Renal pelvis (tissue), 4 donors: ENCODE data around the gene ABCB7. TPM values are rescaled to one million over a fixed set of nuclear protein-coding genes. Genes with fewer than 3 reads are reported as not detected.
"Not testable (repeated sequence)": the region's sequence is repeated elsewhere in the genome, so short reads cannot be mapped to it uniquely, and the experiment has no call there.

Experiments
- DNase-seq: peaks from one replicate; pipeline ENCODE4 v3.0.0-alpha.2; 2013
- polyA plus RNA-seq, 3 donors: library from polyadenylated mRNA; unstranded; fragments of 120-200 nt; gene quantifications; one replicate each; pipeline ENCODE4 v1.2.1, GENCODE V29; 2013; ENCODE audit not compliant: insufficient read length in 3 of 3

Gene ABCB7
- polyA plus RNA-seq, 3 donors = 25.2 to 33.3 (median 26.7) TPM

- DNase-seq = no peak
These were observed 41.4 kb downstream of the ABCB7 start for GRCh38 chrX:75114638-75115037.

GRCh38 chrX:75113664-75114063 lies 42.4 kb downstream of the ABCB7 start:
- no peak for DNase-seq

- no peak for DNase-seq
These were observed 48.1 kb downstream of the ABCB7 start for GRCh38 chrX:75107863-75108509.

DNA sequence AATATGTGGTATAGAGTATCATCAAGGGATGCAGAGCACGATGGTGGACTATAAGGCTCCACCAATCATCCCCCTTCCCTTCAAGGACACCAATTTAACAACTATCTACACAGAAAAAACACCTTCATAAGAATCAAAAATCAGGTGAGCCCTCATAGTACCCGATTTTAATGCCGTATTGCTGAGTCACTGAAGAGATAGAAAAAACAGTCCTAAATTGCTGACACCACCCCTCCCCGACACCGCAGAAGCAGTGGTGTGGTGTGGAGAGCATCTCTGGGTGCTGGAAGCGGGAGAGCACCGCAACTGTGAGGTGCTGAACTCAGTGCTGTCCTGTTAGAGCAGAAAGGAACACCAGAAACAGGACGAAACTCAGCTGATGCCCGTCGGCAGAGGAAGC lies 49.3 kb downstream of the ABCB7 start:
- no peak for DNase-seq

- no peak for DNase-seq
These were observed 59.8 kb downstream of the ABCB7 start for GRCh38 chrX:75096331-75096730.

DNA sequence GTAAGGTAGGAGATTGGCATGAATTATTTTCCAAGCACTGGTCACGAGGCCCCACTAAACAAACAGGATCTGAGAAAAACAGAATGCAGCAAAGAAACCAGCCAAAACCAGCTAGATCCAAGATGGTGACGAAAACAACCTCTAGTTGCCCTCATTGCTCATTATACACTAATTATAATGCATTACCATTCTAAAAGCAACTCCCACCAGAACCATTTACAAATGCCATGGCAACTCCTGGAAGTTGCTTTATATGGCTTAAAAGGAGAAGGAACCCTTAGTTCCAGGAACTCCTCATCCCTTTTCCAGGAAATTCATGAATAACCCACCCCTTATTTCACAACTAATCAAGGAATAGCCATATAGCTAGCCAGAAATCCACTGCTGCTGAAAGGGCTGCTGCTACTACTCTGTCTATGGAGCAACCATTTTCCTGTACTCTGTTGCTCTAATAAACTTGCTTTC lies 69.3 kb downstream of the ABCB7 start:
- DNase-seq = no peak

GRCh38 chrX:75084757-75085156 lies 71.3 kb downstream of the ABCB7 start:
- DNase-seq = no peak

DNA sequence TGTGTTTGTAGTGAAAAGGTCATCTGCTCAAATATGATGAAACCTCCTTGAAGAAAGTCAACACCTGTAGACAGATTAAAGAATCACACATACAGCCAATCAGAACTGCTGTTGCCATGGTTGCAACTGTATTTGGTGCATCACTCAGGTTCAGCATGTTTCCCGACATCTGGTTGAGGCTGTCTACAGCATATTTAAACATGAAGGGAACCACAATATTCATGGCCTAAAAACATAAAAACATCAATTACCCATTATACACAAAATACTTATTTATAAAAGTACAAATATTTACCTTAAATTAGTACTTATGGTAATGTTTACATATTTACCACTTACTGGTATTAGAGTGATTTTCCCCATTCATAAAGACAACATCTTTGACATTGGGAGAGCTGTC lies 79.7 kb downstream of the ABCB7 start:
- no peak for DNase-seq

DNA sequence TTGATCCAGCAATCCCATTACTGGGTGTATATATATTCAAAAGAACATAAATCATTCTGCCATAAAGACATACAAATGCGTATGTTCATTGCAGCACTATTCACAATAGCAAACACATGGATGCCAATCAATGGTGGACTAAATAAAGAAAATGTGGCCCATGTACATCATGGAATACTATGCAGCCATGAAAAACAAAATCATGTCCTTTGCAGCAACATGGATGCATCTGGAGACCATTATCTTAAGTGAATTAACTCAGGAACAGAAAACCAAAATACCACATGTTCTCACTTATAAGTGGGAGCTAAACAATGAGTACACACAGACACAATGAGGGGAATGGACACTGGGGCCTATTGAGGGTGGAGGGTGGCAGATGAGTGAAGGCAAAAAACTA lies 81.6 kb downstream of the ABCB7 start:
- no peak for DNase-seq

GRCh38 chrX:75071334-75071733 lies 84.7 kb downstream of the ABCB7 start:
- DNase-seq = no peak

DNA sequence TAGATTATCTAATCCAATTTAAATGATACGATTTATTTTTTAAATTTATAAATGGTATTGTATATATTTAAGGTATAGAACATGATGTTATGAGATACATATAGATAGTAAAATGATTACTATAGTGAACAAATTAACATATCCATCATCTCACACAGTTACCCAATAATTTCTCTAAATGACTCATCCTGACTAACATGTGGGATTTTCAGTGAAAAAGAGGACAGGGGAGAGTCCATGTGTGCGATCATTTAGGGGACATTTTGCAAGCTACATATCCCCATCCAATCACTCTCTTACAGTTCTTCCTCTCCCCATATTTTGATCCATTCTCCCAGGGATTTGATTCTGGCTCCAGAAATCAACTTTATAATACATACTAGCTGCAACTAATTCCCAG lies 88.2 kb downstream of the ABCB7 start:
- DNase-seq = no peak

DNA sequence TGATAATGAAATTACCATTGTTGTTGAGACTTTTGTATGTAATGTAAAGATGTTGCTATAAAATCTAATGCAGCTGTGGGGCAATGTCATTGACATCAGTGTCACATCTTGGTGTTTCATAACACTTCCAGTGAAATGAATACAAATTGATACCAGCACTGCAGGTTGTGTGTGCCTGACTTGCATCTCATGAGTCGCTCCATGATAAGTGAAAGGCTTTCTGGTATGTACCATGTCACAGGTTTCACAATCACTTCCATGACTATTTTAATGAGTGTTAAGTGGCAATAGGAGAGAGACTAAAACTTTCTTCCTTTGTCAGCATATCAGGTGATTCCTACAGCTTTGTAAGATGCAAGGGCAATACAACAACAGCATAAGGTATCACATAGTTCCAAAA lies 94.4 kb downstream of the ABCB7 start:
- DNase-seq = no peak

DNA sequence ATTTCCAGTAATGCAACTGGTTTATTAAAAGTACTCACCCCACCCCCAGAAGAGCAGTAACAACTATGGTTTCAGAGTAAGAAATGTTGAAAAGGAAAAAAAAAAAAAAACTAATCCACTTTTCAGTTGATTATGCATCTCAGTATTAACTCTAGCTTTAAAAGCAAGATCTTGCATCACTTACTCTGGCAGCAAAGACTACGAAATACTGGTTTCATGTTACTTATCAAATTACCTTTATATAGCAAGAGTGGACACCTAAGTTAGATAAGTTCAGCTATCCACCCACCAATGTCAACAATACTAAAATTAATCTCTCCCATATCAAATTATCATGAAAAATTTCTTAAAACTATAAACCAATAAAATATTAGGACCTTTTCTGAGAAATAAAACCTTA lies 105.0 kb downstream of the ABCB7 start:
- no peak for DNase-seq

DNA sequence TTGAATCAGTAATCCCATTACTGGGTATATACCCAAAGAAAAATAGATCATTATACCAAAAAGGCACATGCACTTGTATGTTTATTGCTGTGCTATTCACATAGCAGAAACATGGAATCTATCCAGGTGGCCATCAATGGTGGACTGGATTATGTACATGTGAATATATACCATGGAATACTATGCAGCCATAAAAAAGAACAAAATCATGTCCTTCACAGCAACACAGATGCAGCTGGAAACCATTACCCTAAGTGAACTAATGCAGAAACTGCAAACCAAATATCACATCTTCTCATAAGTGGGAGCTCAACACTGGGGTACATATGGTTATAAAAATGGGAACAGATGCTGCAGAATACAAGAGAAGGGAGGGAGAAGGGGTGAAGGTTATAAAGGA lies 110.7 kb downstream of the ABCB7 start:
- no peak for DNase-seq

- not testable (repeated sequence) for DNase-seq
These were observed 111.9 kb downstream of the ABCB7 start for GRCh38 chrX:75044142-75044541.

DNA sequence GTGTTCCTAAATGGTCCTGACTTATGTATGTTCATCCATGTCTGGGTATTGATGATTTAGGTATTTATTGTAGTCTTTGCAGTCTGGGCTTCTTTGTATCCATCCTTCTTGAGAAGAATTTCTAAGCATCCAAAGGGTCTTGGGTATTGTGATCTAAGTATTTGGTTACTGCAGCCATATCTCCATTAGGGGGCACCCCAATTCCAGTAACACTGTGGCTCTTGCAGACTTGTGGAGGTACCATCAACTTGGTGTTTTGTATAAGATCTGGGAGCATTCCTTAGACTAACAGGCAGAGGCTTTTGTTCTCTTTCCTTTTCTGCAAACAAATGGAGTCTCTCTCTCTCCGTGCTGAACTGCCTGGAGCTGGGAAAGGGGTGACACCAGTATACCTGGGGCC lies 117.2 kb downstream of the ABCB7 start:
- no peak for DNase-seq

Other genes with a start within 250 kb of the ABCB7 start
- gene NEXMIF, start 230.8 kb downstream of the ABCB7 start, polyA plus RNA-seq = 1 to 10 TPM; 2.1 to 3.2 (median 2.2) TPM
- gene UPRT, start 117.8 kb upstream of the ABCB7 start, polyA plus RNA-seq = 10 to 100 TPM; 13.6 to 15.3 (median 14.7) TPM